ENCODE measurements around the gene NCAPG2. TPM values are rescaled to one million over a fixed set of nuclear protein-coding genes. Genes with fewer than 3 reads are reported as not detected.

NCAPG2 gene
- polyA plus RNA-seq, 1 of the 3 experiments (the other 2 are of a cell fraction), result 25.0 TPM

- TF ChIP-seq MXI1 (IDR thresholded peaks at IDR 0.05; ENCODE audit: low read depth, low read length), result no peak
- TF ChIP-seq ELF1 (IDR thresholded peaks at IDR 0.05), result no peak
- no peak; the same call in 1 of the 2 replicates for TF ChIP-seq NFIC (IDR thresholded peaks at IDR 0.05; ENCODE audit: borderline replicate concordance)
- TF ChIP-seq CHD2 (IDR thresholded peaks at IDR 0.05; ENCODE audit: low read length, partially characterized antibody), result no peak
- no peak for TF ChIP-seq MEF2A (IDR thresholded peaks at IDR 0.05; ENCODE audit: borderline replicate concordance, low read depth)
- TF ChIP-seq FOSL2 (IDR thresholded peaks at IDR 0.05; ENCODE audit: borderline replicate concordance, low read depth), result peak; percentile 45; the same call in 1 of the 2 replicates
- no peak for TF ChIP-seq IRF3 (IDR thresholded peaks at IDR 0.05; ENCODE audit: low read depth, low read length)
- TF ChIP-seq, protein P1, sequence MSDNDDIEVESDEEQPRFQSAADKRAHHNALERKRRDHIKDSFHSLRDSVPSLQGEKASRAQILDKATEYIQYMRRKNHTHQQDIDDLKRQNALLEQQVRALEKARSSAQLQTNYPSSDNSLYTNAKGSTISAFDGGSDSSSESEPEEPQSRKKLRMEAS (IDR thresholded peaks at IDR 0.05; ENCODE audit: low read depth), result peak; percentile 16; the same call in 1 of the 2 replicates
- TF ChIP-seq, protein P2, sequence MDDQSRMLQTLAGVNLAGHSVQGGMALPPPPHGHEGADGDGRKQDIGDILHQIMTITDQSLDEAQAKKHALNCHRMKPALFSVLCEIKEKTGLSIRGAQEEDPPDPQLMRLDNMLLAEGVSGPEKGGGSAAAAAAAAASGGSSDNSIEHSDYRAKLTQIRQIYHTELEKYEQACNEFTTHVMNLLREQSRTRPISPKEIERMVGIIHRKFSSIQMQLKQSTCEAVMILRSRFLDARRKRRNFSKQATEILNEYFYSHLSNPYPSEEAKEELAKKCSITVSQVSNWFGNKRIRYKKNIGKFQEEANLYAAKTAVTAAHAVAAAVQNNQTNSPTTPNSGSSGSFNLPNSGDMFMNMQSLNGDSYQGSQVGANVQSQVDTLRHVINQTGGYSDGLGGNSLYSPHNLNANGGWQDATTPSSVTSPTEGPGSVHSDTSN (IDR thresholded peaks at IDR 0.05), result peak; percentile 39; the same call in 1 of the 2 replicates
- TF ChIP-seq EZH2phosphoT487 (IDR thresholded peaks at IDR 0.05; ENCODE audit: borderline replicate concordance, low read depth), result no peak
- TF ChIP-seq POLR2AphosphoS5 (IDR thresholded peaks at IDR 0.05; ENCODE audit: low read depth, low read length), result no peak
- no peak for TF ChIP-seq NRF1 (IDR thresholded peaks at IDR 0.05; ENCODE audit: low read depth, low read length)
- TF ChIP-seq RXRA (IDR thresholded peaks at IDR 0.05; ENCODE audit: borderline replicate concordance, low read depth), result no peak
- TF ChIP-seq GABPA (IDR thresholded peaks at IDR 0.05; ENCODE audit: low read depth), result no peak
- TF ChIP-seq EP300 (IDR thresholded peaks at IDR 0.05; ENCODE audit: borderline replicate concordance in 1 of 2, low read depth in 1 of 2, low read length in 1 of 2), result 0 out of 4 replicates have a peak, but pooled peaks of 1 of the 2 experiments have one; percentile 36
- TF ChIP-seq, protein P3, sequence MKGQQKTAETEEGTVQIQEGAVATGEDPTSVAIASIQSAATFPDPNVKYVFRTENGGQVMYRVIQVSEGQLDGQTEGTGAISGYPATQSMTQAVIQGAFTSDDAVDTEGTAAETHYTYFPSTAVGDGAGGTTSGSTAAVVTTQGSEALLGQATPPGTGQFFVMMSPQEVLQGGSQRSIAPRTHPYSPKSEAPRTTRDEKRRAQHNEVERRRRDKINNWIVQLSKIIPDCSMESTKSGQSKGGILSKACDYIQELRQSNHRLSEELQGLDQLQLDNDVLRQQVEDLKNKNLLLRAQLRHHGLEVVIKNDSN (IDR thresholded peaks at IDR 0.05; ENCODE audit: borderline replicate concordance, low read depth), result no peak
- TF ChIP-seq TAF1 (IDR thresholded peaks at IDR 0.05; ENCODE audit: borderline replicate concordance, low read depth, low read length), result no peak
- TF ChIP-seq YY1 (IDR thresholded peaks at IDR 0.05; ENCODE audit: low read depth), result no peak
- no peak for TF ChIP-seq FOXJ3 (CRISPR knock-in tag; IDR thresholded peaks at IDR 0.05)
- TF ChIP-seq RFX5 (IDR thresholded peaks at IDR 0.05; ENCODE audit: low read length), result no peak
- TF ChIP-seq, protein P4, sequence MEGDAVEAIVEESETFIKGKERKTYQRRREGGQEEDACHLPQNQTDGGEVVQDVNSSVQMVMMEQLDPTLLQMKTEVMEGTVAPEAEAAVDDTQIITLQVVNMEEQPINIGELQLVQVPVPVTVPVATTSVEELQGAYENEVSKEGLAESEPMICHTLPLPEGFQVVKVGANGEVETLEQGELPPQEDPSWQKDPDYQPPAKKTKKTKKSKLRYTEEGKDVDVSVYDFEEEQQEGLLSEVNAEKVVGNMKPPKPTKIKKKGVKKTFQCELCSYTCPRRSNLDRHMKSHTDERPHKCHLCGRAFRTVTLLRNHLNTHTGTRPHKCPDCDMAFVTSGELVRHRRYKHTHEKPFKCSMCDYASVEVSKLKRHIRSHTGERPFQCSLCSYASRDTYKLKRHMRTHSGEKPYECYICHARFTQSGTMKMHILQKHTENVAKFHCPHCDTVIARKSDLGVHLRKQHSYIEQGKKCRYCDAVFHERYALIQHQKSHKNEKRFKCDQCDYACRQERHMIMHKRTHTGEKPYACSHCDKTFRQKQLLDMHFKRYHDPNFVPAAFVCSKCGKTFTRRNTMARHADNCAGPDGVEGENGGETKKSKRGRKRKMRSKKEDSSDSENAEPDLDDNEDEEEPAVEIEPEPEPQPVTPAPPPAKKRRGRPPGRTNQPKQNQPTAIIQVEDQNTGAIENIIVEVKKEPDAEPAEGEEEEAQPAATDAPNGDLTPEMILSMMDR (IDR thresholded peaks at IDR 0.05), result no peak
Measured at GRCh38 chr7:158684329-158684728, 20.3 kb downstream of the NCAPG2 start (continued).

Data from SK-N-SH (cell line).